Measurements from ENCODE around the gene ATG7.
A peak's percentile ranks its signal among the peaks of the same experiment; 100 is the strongest.
"Not testable (repeated sequence)": the region's sequence is repeated elsewhere in the genome, so short reads cannot be mapped to it uniquely, and the experiment has no call there.

The ATG7 gene

GRCh38 chr3:11329777-11330176 lies 57.6 kb downstream of the ATG7 start:
- no peak overlapping the region for H3K4me3 ChIP-seq (ENCODE audit: low read length)
- DNase-seq (ENCODE audit: low read depth, low spot score): no peak

GRCh38 chr3:11331101-11331500 lies 58.9 kb downstream of the ATG7 start:
- DNase-seq (ENCODE audit: low read depth, low spot score): no peak
- H3K4me3 ChIP-seq (ENCODE audit: low read length): no peak overlapping the region

GRCh38 chr3:11335056-11335608 lies 62.9 kb downstream of the ATG7 start:
- peak; percentile 69 for DNase-seq (ENCODE audit: low read depth, low spot score)
- H3K4me3 ChIP-seq (ENCODE audit: low read length): no peak overlapping the region

GRCh38 chr3:11339541-11339940 lies 67.3 kb downstream of the ATG7 start:
- DNase-seq (ENCODE audit: low read depth, low spot score): no peak

GRCh38 chr3:11346416-11346815 lies 74.2 kb downstream of the ATG7 start:
- DNase-seq (ENCODE audit: low read depth, low spot score): no peak
- no peak overlapping the region for H3K4me3 ChIP-seq (ENCODE audit: low read length)

More at GRCh38 chr3:11339541-11339940, 67.3 kb downstream of the ATG7 start:
- no peak overlapping the region for H3K4me3 ChIP-seq (ENCODE audit: low read length)

- DNase-seq (ENCODE audit: low read depth, low spot score): not testable (repeated sequence)
These were observed 76.7 kb downstream of the ATG7 start for GRCh38 chr3:11348877-11349276.

GRCh38 chr3:11349446-11349845 lies 77.2 kb downstream of the ATG7 start:
- no peak overlapping the region for H3K4me3 ChIP-seq (ENCODE audit: low read length)
- no peak for DNase-seq (ENCODE audit: low read depth, low spot score)

More at GRCh38 chr3:11348877-11349276, 76.7 kb downstream of the ATG7 start:
- not testable (repeated sequence) for H3K4me3 ChIP-seq (ENCODE audit: low read length)

- no peak for DNase-seq (ENCODE audit: low read depth, low spot score)
These were observed 78.2 kb downstream of the ATG7 start for GRCh38 chr3:11350374-11350773.

GRCh38 chr3:11351451-11351850 lies 79.3 kb downstream of the ATG7 start:
- no peak for DNase-seq (ENCODE audit: low read depth, low spot score)
- H3K4me3 ChIP-seq (ENCODE audit: low read length): no peak overlapping the region

More at GRCh38 chr3:11350374-11350773, 78.2 kb downstream of the ATG7 start:
- no peak overlapping the region for H3K4me3 ChIP-seq (ENCODE audit: low read length)

GRCh38 chr3:11356269-11356668 lies 84.1 kb downstream of the ATG7 start:
- no peak for DNase-seq (ENCODE audit: low read depth, low spot score)
- no peak overlapping the region for H3K4me3 ChIP-seq (ENCODE audit: low read length)

GRCh38 chr3:11362600-11362999 lies 90.4 kb downstream of the ATG7 start:
- no peak for DNase-seq (ENCODE audit: low read depth, low spot score)
- no peak overlapping the region for H3K4me3 ChIP-seq (ENCODE audit: low read length)

GRCh38 chr3:11363715-11364114 lies 91.5 kb downstream of the ATG7 start:
- H3K4me3 ChIP-seq (ENCODE audit: low read length): no peak overlapping the region

GRCh38 chr3:11364181-11364580 lies 92.0 kb downstream of the ATG7 start:
- no peak overlapping the region for H3K4me3 ChIP-seq (ENCODE audit: low read length)
- DNase-seq (ENCODE audit: low read depth, low spot score): no peak

More at GRCh38 chr3:11363715-11364114, 91.5 kb downstream of the ATG7 start:
- DNase-seq (ENCODE audit: low read depth, low spot score): no peak

GRCh38 chr3:11367143-11367693 lies 95.0 kb downstream of the ATG7 start:
- DNase-seq (ENCODE audit: low read depth, low spot score): no peak

GRCh38 chr3:11370191-11370590 lies 98.0 kb downstream of the ATG7 start:
- no peak overlapping the region for H3K4me3 ChIP-seq (ENCODE audit: low read length)
- no peak for DNase-seq (ENCODE audit: low read depth, low spot score)

More at GRCh38 chr3:11367143-11367693, 95.0 kb downstream of the ATG7 start:
- no peak overlapping the region for H3K4me3 ChIP-seq (ENCODE audit: low read length)

GRCh38 chr3:11370966-11371365 lies 98.8 kb downstream of the ATG7 start:
- H3K4me3 ChIP-seq (ENCODE audit: low read length): no peak overlapping the region
- no peak for DNase-seq (ENCODE audit: low read depth, low spot score)

GRCh38 chr3:11371747-11372146 lies 99.5 kb downstream of the ATG7 start:
- no peak for DNase-seq (ENCODE audit: low read depth, low spot score)
- no peak overlapping the region for H3K4me3 ChIP-seq (ENCODE audit: low read length)

GRCh38 chr3:11373235-11373634 lies 101.0 kb downstream of the ATG7 start:
- peak; percentile 6 for DNase-seq (ENCODE audit: low read depth, low spot score)
- H3K4me3 ChIP-seq (ENCODE audit: low read length): no peak overlapping the region

GRCh38 chr3:11373654-11374053 lies 101.5 kb downstream of the ATG7 start:
- no peak overlapping the region for H3K4me3 ChIP-seq (ENCODE audit: low read length)
- DNase-seq (ENCODE audit: low read depth, low spot score): no peak

GRCh38 chr3:11375333-11376088 lies 103.3 kb downstream of the ATG7 start:
- DNase-seq (ENCODE audit: low read depth, low spot score): no peak
- no peak overlapping the region for H3K4me3 ChIP-seq (ENCODE audit: low read length)
